GM18526 (cell line): ENCODE measurements around the gene TUB.

ENCODE experiments used
- POLR2A ChIP-seq: IDR thresholded peaks from 3 replicates; pipeline ENCODE4 v1.6.1; 2011; ENCODE audit not compliant: insufficient read length; ENCODE audit errors: extremely low read depth

TUB gene

GRCh38 chr11:8080674-8081590 lies at the start of gene TUB:
Gene TUB (plus strand): TSS chr11:8081211. CDS start chr11:8081511, 300 bp downstream.
- no peak for TF ChIP-seq POLR2A

GRCh38 chr11:8031248-8032115 lies 49.5 kb upstream of the TUB start:
- TF ChIP-seq POLR2A: no peak

GRCh38 chr11:8032122-8032521 lies 48.9 kb upstream of the TUB start:
- TF ChIP-seq POLR2A: no peak

GRCh38 chr11:8032576-8033304 lies 48.3 kb upstream of the TUB start:
- no peak for TF ChIP-seq POLR2A

- no peak for TF ChIP-seq POLR2A
Measured at GRCh38 chr11:8033305-8034105, 47.5 kb upstream of the TUB start.

- TF ChIP-seq POLR2A: no peak
Measured at GRCh38 chr11:8034106-8034585, 46.9 kb upstream of the TUB start.

GRCh38 chr11:8034604-8035190 lies 46.3 kb upstream of the TUB start:
- no peak for TF ChIP-seq POLR2A

- no peak for TF ChIP-seq POLR2A
Measured at GRCh38 chr11:8035200-8035855, 45.7 kb upstream of the TUB start.

GRCh38 chr11:8036002-8036802 lies 44.8 kb upstream of the TUB start:
- no peak for TF ChIP-seq POLR2A

- no peak for TF ChIP-seq POLR2A
Measured at GRCh38 chr11:8036986-8037385, 44.0 kb upstream of the TUB start.

- TF ChIP-seq POLR2A: no peak
Measured at GRCh38 chr11:8038393-8038792, 42.6 kb upstream of the TUB start.

- TF ChIP-seq POLR2A: no peak
Measured at GRCh38 chr11:8038811-8039529, 42.0 kb upstream of the TUB start.
